Activated CD4-positive, alpha-beta T cell treated with anti-CD3 and anti-CD28 coated beads, Interleukin-2, amount 50 U/mL, for 16 hours (primary cell): Measurements from ENCODE around the gene HSPG2.
A peak's percentile ranks its signal among the peaks of the same experiment; 100 is the strongest.
"Not testable (repeated sequence)": the region's sequence is repeated elsewhere in the genome, so short reads cannot be mapped to it uniquely, and the experiment has no call there.

Experiments
- DNase-seq: peaks from one replicate; pipeline ENCODE4 v3.0.0-alpha.2; 2020

HSPG2 gene

DNA sequence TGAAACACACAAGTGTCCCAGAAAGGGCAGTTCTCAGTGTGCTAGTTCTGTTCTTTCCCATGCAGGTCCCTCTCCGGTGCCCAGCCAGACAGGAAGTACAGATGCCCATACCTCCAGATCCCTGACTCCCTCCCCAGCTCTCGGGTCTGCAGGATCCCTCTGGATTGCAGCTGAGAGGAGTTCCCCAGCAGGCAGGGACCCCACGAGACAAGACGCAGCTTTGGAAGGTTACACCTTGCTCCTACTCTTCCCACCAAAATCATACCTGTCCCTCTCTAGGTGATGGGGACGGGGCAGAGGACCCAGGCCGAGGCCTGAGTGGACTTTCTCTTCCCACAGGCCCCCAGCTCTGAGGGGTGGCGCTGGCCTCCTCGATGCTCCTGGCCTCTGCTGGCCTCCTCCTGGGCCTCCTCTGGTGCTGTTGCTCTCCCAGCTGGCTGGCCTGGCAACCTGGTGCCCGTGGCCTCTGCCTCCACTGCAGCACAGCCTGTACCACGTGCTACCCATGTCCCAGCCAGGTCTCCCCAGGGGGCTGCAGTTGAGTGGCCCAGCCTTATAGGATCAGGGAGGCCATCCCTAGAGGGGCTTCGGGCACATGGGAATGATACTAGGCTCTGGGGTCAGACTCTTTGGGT lies 115.6 kb downstream of the HSPG2 start:
- no peak for DNase-seq

DNA sequence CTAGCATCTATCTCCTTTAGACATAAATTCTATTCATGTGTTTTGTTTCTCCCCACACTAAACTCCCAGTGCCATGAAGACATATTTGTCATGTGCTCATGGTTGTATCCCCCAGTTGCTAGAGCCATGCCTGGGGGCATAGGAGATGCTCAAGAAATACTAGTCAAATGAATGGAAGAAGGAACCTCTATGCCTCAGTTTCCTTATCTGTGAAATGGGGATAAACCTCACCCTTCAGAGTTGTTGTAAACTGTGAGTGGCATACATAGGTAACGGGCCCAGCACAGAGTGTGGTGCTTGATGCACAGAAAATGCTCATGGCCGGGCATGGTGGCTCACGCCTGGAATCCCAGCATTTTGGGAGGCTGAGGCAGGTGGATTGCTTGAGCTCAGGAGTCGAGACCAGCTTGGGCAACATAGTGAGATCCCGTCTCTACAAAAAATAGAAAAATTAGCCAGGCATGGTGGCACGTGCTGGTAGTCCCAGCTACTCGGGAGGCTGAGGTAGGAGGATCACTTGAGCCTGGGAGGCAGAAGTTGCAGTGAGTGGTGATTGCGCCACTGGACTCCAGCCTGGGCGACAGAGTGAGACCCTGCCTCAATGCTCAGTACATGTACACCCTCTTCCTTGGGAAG lies 116.4 kb downstream of the HSPG2 start:
- DNase-seq, result no peak

DNA sequence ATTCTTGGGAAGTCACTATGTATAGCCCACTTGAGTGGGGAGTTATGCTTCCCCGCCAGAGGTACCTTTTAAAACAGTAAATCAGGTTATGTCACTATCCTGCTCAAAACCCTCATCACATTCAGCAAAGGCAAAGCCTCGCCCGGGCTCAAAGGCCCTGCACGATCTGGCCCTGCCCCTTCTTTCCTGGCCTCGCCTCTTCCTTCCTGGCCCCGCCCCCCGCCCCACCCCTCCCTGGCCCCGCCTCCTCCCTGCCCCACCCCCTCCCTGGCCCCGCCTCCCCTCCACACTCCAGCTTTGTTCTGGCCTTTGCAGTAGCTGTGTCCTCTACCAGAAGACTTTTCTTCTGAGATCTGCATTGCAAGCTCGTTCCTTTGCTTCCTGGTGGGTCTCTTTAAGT lies 118.5 kb downstream of the HSPG2 start:
- peak; percentile 37 for DNase-seq

DNA sequence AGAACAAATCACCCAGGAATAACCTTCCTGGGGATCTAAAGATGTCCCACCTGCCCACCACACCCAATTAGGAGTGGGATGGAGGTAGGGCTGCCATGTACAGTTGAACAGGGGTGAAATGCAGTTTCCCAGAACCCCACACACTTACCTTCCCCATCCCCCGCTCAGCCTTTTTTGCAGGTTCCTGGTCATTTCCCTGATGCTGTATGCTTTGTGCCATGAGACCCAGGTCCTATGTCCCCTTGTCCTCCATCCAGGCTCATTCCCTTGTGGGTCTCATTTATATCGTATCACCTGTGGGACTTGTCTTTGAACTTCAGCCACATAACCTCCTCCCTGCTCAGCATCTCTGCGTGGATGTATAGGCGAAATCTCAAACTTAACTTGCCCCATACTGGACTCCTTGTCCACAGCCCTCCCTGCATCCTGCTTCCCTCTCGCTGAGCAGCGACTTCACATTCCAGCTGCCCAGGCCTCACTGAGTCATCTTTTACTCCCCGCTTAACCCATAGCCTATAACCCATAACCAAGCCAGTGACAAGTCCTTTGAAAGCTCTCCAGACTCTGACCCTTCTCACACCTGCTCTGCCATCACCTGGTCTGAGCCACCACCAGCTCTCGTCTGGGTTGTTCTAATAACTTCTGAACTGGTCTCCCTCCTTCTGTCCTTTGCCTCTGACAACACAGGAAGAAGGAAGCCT lies 120.4 kb downstream of the HSPG2 start:
- DNase-seq, result no peak

DNA sequence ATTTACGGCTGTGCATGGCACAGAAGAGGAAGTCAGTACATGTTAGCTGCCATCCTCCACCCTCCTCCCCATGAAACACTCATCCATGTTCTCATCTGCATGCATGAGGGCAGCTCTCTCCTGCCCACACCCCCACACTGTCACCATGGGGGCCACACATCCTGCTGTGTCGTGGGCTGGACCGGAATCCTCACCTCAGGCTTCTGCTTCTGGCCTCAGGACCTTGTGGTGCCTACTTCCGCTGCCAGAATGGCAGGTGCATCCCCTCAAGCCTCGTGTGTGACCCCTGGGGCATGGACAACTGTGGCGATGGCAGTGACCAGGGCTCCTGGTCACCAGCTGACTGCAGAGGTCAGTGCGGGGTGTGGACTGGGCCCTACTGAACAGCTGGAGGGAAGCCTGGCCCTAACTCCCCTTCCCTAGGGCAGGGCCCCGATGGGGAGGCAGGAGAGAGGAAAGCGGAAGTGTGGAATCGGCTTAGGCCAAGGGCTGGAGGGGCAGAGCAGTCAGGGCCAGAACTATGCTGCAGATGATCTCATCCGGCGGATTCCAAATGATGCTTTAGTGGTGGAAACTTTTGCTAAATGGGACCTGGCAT lies 121.3 kb downstream of the HSPG2 start:
- DNase-seq, result no peak

DNA sequence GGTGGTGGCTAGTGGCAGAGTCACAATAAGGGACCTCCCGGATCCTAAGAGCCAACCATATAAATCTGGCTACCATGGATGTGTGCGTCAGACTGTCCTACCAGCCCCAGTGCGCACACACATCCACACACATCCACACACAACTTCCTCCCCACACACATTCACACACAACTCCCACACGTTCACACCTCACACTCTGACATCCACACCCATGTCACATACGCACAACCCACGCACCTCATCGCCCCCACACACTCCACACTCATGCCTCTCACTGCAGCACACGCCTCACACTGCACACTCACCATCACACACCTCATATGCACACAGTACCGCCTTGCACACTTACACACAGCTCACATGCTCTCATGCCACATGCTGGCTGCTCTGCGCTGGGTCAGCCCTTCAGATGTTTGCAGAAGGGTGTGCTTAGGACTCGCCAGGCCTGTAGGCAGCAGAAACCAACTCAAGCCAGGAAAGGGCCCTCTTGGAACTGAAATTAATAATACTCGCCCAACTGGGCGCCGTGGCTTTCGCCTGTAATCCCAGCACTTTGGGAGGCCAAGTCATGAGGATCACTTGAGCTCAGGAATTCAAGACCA lies 122.0 kb downstream of the HSPG2 start:
- no peak for DNase-seq

DNA sequence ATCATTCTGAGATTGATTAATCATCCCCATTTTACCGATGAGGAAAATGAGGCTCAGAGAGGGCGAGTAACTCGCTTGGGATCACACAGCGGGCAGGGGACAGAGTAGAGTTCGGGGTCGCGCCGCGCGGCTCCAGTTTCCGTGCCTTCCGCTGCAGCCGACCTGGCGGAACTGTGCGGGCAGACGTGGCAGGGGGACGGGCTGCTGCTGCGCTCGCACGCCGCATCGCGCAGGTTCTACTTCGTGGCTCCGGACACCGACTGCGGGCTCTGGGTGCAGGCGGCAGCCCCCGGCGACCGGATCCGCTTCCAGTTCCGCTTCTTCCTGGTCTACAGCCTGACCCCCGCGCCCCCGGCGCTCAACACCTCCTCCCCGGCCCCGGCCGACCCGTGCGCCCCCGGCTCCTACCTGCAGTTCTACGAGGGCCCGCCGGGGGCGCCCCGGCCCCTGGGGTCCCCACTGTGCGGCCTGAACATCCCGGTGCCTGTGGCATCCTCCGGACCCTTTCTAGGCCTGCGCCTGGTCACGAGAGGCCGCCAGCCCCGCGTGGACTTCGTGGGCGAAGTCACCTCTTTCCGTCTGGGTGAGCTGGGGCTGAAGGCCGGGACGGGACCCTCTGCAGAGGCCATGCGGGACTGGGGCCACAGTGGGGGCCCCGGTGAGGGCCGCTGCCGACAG lies 122.7 kb downstream of the HSPG2 start:
- DNase-seq, result peak; percentile 23

DNA sequence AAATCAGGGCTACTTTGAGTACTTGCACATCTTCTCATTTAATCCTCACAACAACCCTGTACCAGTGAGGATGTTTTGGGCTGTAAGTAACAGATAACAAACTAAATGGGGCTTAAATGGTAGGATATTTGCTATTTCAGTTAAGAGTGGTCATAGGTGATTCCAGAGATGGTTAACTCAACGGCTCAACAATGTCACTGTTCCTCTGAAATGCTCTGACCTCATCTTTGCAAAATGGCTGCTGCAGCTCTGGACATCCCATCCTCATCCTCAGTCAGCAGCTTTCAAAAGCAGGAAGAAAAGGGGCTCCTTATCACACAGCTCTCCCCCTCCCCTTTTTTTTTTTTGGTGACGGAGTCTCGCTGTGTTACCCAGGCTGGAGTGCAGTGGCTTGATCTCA lies 123.6 kb downstream of the HSPG2 start:
- DNase-seq, result no peak

DNA sequence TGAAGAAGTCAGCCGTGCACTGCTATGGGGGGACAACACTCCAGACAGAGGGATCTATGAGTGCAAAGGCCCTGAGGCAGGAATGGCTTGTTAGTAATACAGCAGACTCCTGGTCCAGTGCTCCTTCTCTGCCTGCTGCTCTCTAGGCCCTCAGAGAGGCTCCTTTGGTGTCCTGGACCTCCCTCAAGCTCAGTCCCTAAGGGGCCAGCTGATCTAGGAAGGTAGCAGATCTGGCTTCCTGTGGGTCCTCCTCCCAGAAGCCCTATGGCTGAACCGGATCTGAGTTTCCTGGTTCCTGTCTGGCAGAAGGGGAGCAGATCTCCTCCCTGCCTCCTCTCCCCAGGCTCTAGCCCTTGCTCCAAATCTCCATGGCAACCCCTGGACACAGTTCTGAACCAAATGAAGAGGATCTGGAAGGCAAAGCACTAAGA lies 125.2 kb downstream of the HSPG2 start, which contains the start of gene LDLRAD2:
LDLRAD2 (plus strand) TSS at position 391 of the 431 bp plus-strand sequence. CDS start 187 bp downstream, outside the sequence.
- no peak for DNase-seq

DNA sequence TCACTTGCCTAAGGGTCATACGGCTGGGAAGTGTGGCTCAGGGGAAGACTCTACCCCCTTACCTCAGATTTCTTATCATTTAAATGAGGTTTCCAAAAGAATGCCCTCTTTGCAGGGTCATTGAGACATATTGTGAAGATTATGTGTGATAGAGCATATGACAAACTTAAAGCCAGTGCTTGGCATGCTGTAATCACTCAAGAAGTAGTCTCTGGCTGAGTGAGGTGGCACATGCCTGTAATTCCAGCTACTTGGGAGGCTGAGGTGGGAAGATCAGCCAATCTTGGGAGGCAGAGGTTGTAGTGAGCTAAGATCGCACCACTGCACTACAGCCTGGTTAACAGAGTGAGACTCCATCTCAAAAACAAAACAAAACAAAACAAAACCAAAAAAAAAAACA lies 132.6 kb downstream of the HSPG2 start:
- DNase-seq, result no peak

DNA sequence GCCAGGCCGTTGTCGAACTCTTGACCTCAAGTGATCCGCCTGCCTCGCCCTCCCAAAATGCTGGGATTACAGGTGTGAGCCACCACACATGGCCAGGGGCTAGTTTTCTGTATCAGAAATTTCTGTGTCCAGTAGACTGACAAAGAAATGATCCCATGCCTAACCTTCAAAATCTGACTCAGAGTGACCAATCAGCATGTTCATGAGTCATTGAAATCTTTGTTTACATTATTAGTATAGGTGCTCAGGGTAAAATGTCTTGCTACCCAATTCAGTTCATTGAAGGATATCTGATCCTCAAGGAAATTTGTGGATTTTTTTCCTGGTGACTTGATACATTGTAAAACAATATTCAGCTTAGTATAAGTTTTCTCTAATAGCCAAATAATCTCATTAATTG lies 136.0 kb downstream of the HSPG2 start:
- no peak for DNase-seq

DNA sequence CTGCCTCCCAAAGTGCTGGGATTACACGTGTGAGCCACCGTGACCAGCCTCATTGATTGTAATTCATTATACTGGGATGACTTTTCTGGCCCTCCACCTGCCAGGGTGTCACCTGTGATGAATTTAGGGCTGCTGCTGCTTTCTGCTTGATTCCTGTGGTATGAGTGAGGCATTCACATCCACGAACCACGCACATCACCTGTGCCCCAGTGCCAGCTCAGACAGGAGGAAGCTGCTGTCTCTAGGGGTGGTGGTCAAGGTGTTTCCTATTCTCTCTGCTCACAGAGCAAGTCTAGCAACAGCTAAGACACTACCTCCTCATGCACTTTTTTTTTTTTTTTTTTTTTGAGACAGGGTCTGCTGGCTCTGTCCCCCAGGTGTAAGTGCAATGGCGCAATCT lies 137.4 kb downstream of the HSPG2 start:
- no peak for DNase-seq

DNA sequence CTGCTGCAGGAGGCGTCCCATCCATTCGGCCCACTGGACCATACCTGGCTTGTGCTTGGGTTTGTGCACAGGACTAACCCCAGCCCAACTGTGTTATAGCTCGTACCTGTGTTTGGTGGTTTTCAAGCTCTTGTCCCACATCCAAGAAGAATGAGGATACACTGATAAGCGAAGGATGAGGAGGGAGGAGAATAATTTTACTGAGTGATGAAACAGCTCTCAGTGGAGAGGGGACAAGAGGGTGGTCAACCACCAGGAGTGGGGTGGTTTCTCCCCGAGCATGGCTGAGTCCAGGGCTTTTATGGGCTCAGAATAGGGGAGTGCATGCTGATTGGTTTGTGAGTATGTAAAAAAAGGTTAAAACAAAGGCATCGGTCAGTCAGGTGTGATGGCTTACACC lies 142.0 kb downstream of the HSPG2 start:
- DNase-seq, result no peak

DNA sequence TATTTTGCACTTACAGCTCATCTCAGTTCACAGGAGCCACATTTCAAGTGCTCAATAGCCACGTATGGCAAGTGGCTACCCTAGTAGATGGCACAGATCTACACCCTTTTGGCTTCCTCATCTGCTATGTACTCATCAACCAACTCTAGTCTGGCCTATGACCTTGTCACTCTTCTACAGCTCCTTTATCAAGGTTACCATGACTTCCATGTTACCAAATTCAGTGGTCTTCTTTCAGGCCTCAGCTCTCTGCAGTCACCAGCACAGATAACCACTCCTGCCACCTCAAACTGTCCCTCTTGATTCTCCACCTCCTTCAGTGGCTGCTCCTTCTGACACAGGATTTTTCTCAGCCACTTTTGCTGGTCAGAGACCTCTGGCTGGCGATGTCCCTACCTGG lies 142.5 kb downstream of the HSPG2 start:
- DNase-seq, result no peak

DNA sequence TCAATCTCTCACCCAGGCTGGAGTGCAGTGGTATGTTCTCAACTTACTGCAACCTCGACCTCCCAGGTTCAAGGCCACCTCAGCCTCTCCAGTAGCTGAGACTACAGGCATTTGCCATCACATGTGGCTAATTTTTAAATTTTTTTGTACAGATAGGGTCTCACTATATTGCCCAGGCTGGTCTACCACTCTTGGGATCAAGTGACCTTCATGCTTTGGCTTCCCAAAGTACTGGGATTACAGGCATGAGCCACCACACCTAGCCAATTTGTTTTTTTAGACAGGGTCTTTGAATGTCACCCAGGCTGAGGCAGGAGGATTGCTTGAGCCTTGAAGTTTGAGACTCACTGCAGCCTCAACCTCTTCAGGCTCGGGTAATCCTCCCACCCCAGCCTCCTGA lies 144.0 kb downstream of the HSPG2 start:
- no peak for DNase-seq

DNA sequence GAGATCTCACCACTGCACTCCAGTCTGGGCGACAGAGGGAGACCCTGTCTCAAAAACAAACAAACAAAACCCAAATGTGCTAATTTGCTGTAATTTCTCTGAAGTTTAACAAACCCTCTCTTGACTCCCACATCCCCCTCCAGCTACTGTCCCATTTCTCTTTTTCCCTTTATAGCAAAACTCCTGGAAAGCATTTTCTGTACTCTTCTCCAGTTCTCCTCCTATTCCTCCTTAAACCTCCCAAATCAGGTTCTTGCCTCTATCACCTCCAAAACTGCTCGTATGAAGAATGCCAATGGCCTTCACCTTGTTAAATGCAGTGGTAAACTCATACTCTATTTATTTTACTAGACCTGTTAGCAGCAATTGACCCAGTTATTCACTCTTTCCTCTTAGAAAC lies 150.5 kb downstream of the HSPG2 start:
- no peak for DNase-seq

DNA sequence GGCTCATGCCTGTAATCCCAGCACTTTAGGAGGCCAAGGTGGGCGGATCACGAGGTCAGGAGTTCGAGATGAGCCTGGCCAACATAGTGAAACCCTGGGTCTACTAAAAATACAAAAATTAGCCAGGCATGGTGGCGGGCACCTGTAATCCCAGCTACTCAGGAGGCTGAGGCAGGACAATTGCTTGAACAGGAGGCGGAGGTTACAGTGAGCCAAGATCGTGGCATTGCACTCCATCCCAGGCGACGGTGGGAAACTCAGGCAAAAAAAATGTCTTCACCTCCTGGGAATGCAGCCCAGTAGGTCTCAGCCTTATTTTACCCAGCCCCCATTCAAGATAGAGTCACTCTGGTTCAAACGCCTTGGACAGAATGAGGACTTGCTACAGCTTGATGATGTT lies 151.3 kb downstream of the HSPG2 start:
- not testable (repeated sequence) for DNase-seq

DNA sequence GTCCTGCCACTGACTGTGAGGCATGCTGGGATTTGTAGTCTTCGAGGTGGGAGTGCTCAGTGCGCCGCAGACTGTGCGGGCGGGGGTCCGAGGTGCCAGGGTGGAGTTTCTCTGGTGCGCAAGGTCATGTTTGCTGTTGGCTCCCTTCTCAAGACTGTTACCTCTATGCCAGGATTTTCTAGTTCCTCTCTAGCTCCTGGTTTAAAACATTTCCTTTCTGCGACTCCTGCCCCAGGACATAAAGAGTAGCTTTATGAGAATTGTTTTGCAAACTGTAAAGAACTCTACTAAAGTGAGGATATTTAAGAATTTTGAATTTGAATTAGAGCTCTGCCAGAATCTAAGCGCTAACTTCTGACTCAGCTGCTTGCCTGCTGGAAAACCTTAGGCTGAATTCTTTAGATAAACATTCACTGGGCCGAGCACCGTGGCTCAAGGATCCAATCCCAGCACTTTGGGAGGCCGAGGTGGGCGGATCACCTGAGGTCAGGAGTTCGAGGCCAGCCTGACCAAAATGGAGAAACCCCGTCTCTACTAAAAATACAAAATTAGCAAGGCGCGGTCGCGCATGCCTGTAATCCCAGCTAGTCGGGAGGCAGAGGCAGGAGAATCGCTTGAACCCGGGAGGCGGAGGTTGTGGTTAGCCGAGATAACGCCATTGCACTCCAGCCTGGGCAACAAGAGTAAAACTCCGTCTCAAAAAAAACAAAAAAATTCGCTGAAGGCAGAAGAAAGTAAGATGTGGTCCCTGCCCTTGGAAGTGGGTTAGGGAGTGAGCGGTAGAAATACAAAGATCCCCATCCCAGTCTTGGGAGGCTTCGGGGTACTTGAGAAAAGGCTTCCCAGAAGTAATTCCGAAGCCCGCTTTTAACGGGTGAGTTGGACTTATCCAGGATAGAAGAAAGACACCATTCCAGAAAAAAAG lies 153.2 kb downstream of the HSPG2 start:
- no peak for DNase-seq

DNA sequence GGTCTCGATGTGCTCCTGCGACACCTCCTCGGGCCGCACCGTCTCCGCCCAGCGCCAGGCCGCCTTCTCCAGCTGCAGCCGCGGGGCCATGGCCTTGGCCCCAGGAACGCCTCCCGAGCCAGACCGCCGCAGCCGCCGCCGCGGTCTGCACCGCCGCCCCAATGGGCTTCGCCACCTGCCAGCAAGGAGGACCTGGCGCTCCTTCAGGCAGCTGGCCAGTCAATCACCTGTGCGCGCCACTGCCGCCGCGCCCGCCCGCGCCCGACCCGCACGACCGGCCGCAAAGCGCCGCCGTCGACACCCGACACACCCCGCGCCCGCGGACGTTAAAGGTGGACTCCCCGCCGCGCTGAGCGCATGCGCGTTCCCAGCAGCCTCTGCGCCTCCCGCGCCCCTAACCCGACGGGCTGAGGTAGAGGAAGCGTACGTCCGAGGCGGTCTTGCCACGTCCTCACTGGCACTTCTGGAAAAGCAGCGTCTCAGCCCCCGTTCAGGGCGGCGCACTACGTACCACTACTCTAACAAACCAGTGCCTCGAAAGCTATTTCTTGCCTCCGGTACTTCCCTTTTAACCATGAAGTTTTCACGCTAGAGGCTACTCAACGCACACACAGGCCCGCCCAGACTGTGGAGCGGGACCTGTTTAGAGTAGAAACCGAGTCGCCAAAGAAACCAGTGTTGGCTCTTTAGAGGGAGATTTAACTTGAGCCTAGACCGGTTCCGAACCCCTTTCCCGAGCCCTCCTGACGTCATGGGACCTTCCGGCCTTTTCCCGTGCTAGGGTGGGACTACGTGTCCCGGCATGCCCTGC lies 154.0 kb downstream of the HSPG2 start, which contains the start of gene USP48:
USP48 (minus strand) TSS at position 282 of the 811 bp plus-strand sequence; CDS start at position 90, 192 bp downstream.
- peak; percentile 98 for DNase-seq

DNA sequence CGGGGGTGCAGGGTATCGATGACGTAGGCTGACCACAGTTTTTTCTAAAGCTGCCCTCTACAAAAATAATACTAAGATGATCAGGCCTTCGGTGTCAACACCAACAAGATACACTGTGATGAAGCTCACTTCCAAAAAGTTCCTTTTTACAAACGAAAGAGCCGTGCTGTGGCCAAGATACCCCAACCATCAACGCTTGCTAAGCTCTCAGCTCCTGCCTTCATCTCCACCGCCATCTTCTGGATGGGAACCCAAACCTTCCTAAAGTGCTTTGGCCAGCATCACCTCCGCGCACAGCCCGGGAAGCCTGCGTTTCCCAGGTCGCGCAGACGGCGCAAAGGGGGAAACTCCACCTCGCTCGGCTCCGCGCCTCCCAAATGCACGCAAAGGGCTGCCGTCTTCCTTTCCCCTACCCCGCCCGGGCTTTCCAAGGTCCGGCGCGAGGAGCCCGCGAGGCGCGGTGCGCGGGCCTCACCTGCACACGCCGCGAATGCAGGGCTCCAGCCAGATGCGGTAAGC lies 154.7 kb downstream of the HSPG2 start:
- peak; percentile 58 for DNase-seq
